ENCODE data around the gene ITGA1. TPM values are rescaled to one million over a fixed set of nuclear protein-coding genes. Genes with fewer than 3 reads are reported as not detected.
"Not testable (repeated sequence)": the region's sequence is repeated elsewhere in the genome, so short reads cannot be mapped to it uniquely, and the experiment has no call there.

Gene ITGA1
- total RNA-seq, 2 experiments from 2014 or later, result 23.5 to 25.5 TPM

- CTCF ChIA-PET, result no interaction called here
- POLR2A ChIA-PET, result no interaction called here
Measured at GRCh38 chr5:52963636-52964035, 175.9 kb downstream of the ITGA1 start.

- POLR2A ChIA-PET, result no interaction called here
Measured at GRCh38 chr5:52964138-52964537, 176.4 kb downstream of the ITGA1 start.

GRCh38 chr5:52976157-52976556 lies 188.4 kb downstream of the ITGA1 start:
- CTCF ChIA-PET, POLR2A ChIA-PET: not testable (repeated sequence)

More at GRCh38 chr5:52964138-52964537, 176.4 kb downstream of the ITGA1 start:
- CTCF ChIA-PET, result no interaction called here

DNA sequence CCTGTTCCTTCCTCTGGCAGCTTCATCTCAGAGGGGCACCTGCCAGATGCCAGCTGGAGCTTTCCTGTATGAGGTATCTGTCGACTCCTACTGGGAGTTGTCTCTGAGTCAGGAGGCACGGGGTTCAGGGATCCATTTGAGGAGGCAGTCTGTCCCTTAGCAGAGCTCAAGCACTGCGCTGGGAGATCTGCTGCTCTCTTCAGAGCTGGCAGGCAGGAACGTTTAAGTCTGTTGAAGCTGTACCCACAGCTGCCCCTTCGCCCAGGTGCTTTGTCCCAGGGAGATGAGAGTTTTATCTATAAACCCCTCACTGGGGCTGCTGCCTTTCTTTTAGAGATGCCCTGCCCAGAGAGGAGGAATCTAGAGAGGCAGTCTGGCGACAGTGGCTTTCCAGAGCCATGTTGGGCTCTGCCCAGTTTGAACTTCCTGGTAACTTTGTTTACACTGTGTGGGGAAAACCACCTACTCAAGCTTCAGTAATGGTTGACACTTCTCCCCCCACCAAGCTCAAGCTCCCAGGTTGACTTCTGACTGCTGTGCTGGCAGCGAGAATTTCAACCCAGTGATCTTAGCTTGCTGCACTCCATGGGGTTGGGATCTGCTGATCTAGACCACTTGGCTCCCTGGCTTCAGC lies 189.7 kb downstream of the ITGA1 start:
- ChIA-PET POLR2A (no interaction called here), CTCF (no interaction called here)

DNA sequence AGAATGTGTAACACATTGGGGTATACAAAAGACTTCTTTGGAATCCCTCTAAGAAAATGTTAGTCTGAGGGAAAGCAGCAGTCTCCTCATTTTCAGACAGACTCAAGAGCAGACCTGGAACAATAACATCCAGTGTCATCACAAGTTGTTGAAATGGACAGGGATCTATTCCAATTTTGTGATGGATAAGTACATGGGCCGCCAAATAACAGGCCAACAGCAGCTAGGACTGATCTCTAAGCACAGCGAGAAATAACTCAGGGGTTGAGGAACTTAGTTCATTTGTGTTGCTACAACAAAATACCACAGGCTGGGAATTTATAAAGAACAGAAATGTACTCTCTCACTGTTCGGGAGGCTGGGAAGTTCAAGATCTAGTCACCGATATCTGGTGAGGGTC lies 193.8 kb downstream of the ITGA1 start:
- CTCF ChIA-PET, result interaction anchor here (1.4 kb wide), 1 partner anchor 12 kb away, joined by 3 read pairs; no protein-coding TSS in a partner anchor
- POLR2A ChIA-PET, result no interaction called here

DNA sequence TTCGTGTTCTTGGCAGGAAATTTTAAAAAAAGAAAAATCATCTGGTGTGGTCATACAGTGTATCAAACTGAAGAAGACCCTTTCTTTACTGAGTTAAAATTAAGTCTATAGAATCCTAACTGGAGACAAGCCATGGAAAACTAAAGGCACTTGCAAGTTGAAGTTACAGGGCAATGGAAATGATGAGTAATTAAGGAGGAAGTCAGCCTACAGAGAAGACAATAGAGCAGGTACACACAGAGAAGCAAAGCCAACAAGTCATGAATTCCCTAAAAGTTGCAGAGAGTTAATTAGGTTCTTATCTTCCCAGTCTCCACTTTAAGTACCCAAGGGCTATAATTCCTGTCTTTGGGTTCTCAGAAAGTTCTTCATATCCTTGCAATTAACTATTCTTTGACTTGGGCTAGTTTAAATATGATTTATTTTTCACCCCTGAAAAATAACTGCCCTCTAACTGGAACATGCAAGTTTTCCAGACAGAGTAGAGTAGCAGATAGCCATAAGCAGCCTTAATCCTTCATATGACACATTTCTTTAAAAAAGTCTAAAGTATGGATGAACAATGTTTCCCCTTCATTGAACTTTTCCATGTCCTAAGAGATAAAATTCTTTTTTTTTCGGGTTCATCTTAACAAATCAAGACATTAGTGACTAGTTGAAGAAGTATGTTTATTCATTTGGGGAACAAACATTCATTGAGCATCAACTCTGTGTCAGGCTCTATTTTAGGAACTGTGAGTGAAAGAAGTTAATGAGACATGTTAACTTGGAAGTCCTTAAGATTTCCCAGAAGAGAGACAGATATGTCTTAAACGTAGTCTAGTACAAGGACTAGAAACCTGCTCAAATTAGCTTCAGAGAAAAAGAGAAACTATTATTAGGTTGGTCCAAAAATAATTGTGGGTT lies 196.3 kb downstream of the ITGA1 start:
- ChIA-PET POLR2A (no interaction called here), CTCF (interaction anchor here (0.6 kb wide), 1 partner anchor 390 kb away, joined by 3 read pairs; no protein-coding TSS in a partner anchor)

- CTCF ChIA-PET, result interaction anchor here (0.6 to 0.9 kb wide), 2 partner anchors 11 to 43 kb away, joined by 3 to 4 read pairs; no protein-coding TSS in a partner anchor
- POLR2A ChIA-PET, result no interaction called here
Measured at GRCh38 chr5:52985306-52985705, 197.6 kb downstream of the ITGA1 start.

GRCh38 chr5:52987711-52988331 lies 200.1 kb downstream of the ITGA1 start:
- POLR2A ChIA-PET, result no interaction called here
- CTCF ChIA-PET, result interaction anchor here (0.5 to 2.2 kb wide), 6 partner anchors 12 to 1522 kb away, joined by 3 to 8 read pairs (median 5); no protein-coding TSS in a partner anchor

- ChIA-PET POLR2A (no interaction called here), CTCF (interaction anchor here (0.5 to 2.2 kb wide), 7 partner anchors 11 to 1521 kb away, joined by 3 to 8 read pairs (median 5); no protein-coding TSS in a partner anchor)
Measured at GRCh38 chr5:52988335-52989024, 200.8 kb downstream of the ITGA1 start.

DNA sequence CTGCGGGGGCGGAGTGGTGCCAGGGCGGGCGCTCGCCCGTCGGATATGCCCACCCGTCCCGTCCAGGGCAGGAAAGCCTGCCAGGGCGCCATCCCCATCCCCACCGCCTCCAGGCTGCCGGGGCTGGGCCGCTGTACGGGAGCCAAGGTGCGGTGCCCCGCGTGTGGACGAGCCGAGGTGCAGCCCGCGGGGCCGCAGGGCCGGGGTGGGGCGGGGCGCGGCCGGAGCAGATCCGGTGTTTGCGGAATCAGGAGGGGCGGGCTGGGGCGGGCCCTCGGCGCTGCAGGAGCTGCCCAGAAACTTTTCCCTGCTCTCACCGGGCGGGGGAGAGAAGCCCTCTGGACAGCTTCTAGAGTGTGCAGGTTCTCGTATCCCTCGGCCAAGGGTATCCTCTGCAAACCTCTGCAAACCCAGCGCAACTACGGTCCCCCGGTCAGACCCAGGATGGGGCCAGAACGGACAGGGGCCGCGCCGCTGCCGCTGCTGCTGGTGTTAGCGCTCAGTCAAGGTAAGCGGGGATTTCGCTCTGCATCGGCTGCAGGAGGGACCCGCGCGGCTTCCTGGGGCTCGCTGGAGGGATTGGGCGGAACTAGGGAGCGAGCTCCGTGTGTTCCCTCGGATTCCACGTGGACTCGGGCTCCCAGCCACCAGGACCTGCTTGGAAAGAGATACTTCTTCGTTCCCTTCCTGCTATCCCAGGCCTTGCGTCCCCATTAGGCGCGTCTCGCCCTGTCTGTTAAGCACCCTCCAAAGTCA lies 201.5 kb downstream of the ITGA1 start, which contains the start of gene ITGA2:
Gene ITGA2 (plus strand): TSS at position 328 of the 756 bp plus-strand sequence. CDS start 117 bp downstream, at position 445.
- ChIA-PET POLR2A (no interaction called here), CTCF (interaction anchor here (0.9 to 2.5 kb wide), 5 partner anchors 9 to 40 kb away, joined by 3 to 7 read pairs (median 5); no protein-coding TSS in a partner anchor)

DNA sequence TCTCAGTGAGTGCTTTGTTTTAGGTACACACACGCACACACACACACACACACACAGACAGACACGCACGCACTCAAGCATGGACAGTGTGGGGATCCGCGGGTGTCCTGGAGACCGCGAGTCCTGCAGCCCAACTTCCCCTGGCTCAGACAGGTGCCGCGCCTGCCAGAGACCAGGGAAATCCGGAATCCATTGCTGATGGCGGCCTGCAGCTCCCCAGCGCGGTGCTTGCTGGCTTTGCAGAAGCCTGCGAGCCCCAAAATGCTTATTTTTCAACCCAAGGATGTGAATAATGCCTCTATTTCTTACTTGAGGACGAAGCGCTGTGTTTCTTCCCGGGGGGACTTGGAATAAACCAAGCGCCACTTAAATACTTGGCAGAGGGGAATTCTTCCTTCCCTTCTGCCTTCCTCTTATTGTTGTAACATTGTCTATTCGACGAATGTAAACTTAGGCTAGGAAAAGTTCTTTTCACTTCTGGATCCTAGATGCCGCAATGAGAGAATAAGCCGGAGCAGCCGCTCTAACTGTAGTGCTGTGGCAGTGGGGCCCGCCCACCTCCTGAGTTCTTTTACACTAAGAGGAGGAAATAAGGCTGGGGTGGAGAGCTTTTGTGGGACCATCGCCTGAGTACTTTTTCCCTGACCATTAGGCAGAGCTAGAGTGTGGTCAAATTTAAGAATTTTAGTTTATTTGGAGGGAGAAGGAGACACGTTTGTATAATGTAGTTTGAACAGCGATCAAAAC lies 202.2 kb downstream of the ITGA1 start:
- ChIA-PET POLR2A (interaction anchor here (0.7 kb wide), 1 partner anchor 9 kb away, joined by 5 read pairs; no protein-coding TSS in a partner anchor), CTCF (interaction anchor here (0.6 to 2.5 kb wide), 3 partner anchors 8 to 116 kb away, joined by 3 to 7 read pairs (median 5); no protein-coding TSS in a partner anchor)

DNA sequence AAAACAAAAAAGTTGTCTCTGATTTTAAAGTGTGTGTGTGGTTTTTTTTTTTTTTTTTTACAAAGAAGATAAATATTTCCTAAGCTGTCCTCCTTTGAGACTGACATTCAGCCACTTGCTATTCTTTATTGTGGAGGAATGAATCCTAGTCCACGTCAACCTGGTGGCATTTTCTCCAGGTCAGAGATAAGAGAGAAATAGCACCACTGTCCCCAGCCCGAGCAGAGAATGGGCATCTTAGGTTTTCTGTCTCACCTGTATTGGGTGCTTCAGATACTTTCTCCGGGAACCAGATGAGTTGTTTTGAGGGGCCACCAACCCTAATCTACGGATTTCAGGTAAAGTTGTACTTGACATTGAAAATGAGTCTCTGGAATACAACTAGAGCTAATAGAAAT lies 202.8 kb downstream of the ITGA1 start:
- POLR2A ChIA-PET, result interaction anchor here (0.6 to 0.7 kb wide), 2 partner anchors 9 to 43 kb away, joined by 5 read pairs; no protein-coding TSS in a partner anchor
- CTCF ChIA-PET, result interaction anchor here (0.6 to 2.5 kb wide), 2 partner anchors 42 to 115 kb away, joined by 5 to 7 read pairs; no protein-coding TSS in a partner anchor

GRCh38 chr5:52993367-52993766 lies 205.7 kb downstream of the ITGA1 start:
- ChIA-PET POLR2A (no interaction called here), CTCF (no interaction called here)

DNA sequence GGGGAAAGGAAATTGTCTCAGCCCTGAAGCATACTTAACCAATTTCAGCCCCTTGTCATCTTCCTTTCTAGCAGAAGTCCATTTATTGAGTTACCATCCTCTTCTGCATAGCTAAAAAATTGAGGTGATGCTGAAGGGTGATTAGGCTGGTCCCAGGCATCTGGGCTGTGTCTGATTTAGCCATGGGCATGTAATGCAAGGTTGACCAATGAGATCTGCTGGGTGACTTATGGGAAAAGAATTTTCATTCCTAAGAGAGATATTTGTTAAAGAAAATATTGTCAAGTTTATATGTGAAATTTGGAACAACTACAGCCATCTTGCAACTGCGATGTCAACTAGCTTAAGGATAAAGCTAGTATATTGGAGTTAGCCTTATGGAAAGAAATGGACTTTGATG lies 206.6 kb downstream of the ITGA1 start:
- CTCF ChIA-PET, result no interaction called here
- POLR2A ChIA-PET, result no interaction called here

GRCh38 chr5:52995095-52995494 lies 207.4 kb downstream of the ITGA1 start:
- ChIA-PET POLR2A (no interaction called here), CTCF (no interaction called here)

DNA sequence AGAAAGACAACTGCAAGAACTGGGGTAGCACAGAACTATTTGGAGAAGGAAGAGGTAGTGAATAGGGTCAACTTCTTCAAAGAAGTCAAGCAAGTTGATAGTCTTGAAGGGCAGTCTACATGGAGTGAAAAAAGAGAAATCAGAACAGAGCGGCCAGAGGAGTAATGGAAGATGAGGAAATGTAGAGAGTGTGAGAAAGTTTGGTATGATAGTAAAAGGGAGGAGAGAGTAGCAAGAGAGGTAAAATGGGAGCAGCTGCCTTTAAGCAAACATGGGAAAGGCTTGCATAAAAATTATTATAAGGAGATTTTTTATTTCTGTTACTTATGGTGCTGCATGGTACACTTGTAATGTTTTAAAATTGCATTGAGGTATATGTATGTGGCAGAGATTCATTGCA lies 208.2 kb downstream of the ITGA1 start:
- ChIA-PET CTCF (no interaction called here), POLR2A (no interaction called here)

DNA sequence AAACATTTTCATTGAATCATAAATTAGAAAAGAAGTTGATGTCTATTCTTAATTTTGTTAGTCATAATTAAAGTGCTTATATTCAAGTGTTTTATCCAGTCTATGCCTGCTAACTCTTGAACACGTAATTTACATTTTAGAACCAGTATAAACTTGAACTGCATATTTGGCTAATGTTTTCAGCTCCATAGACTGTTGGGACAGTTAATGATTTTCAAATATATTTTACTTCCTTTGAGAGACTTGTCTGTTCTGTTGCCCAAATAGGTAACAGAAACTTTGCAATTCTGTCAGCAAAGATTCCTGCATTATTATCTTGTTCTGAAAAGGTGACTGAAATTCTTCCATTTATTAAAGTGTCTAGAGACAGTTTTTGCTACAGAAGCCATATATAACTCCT lies 209.3 kb downstream of the ITGA1 start:
- CTCF ChIA-PET, result no interaction called here
- POLR2A ChIA-PET, result no interaction called here

- CTCF ChIA-PET, result no interaction called here
- POLR2A ChIA-PET, result no interaction called here
Measured at GRCh38 chr5:52997424-52997823, 209.7 kb downstream of the ITGA1 start.

All from activated CD8-positive, alpha-beta memory T cell treated with anti-CD3 and anti-CD28 coated beads for 36 hours (primary cell).